ENCODE measurements around the gene NETO1. TPM values are rescaled to one million over a fixed set of nuclear protein-coding genes. Genes with fewer than 3 reads are reported as not detected.

Gene NETO1
- polyA plus RNA-seq, 1 of the 3 experiments (the other 2 are of a cell fraction) = not detected

DNA sequence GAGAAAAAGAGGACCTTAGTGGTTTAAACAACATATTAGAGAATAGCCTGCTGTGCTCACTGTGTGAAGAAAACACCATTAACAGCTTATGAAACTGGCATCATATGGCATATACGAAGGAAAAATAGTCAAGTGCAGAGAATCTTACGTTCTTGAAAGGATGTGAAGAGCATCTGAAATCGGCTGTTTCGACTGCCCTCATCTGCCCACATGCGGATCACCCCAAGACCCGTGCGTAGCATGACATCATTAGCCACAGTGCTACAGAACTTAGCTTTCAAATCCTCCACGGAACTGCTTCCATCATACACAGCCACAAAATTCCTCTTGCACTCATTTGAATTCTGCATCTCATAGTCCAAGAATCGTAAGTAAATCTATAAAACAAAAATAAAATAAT is 84.3 kb downstream of the NETO1 start:
- Histone ChIP-seq H3K4me3 (ENCODE audit: low read depth in 2 of 2, low read length in 1 of 2) (no peak overlapping the region), H3K36me3 (replicated peaks in 1 of 2; ENCODE audit: control insufficient read depth in 1 of 2, insufficient read depth in 2 of 2, low read length in 1 of 2) (no peaks in the 10 kb centered on the region), H3K4me2 (no peak overlapping the region), H3K4me1 (ENCODE audit: control insufficient read depth in 1 of 2, insufficient read depth in 2 of 2, low read depth in 1 of 2, low read length in 1 of 2) (no peaks in the 10 kb centered on the region), H3K9me3 (no peaks in the 10 kb centered on the region), H3F3A (replicated peaks; ENCODE audit: insufficient read depth) (no peaks in the 10 kb centered on the region), H2AFZ (ENCODE audit: low read depth) (no peak overlapping the region), H3K9ac (no peak overlapping the region), H3K9me2 (no peaks in the 10 kb centered on the region), H3K27me3 (ENCODE audit: insufficient read depth) (no peaks in the 10 kb centered on the region; the same call in 1 of the 2 replicates), H3K27ac (ENCODE audit: low read depth in 2 of 2, low read length in 1 of 2) (no peak overlapping the region), H3K79me2 (ENCODE audit: insufficient read depth) (no peaks in the 10 kb centered on the region), H4K20me1 (ENCODE audit: insufficient read depth) (no peaks in the 10 kb centered on the region)
- ChIA-PET POLR2A (no interaction called here), CTCF (no interaction called here)
- WGBS (ENCODE audit: low lambda C conversion rate) = 1% methylated on average over 9 of the region's 9 CpGs
- no peak for TF ChIP-seq TCF12 (IDR thresholded peaks at IDR 0.05)
- TF ChIP-seq, protein P1, sequence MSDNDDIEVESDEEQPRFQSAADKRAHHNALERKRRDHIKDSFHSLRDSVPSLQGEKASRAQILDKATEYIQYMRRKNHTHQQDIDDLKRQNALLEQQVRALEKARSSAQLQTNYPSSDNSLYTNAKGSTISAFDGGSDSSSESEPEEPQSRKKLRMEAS (IDR thresholded peaks at IDR 0.05; ENCODE audit: low read depth) = no peak
- TF ChIP-seq CHD2 (IDR thresholded peaks at IDR 0.05; ENCODE audit: low read length, partially characterized antibody) = no peak
- TF ChIP-seq RCOR1 (IDR thresholded peaks at IDR 0.05; ENCODE audit: low read length) = no peak
- TF ChIP-seq RAD21 (IDR thresholded peaks at IDR 0.05; ENCODE audit: low read length) = no peak
- TF ChIP-seq, protein P2, sequence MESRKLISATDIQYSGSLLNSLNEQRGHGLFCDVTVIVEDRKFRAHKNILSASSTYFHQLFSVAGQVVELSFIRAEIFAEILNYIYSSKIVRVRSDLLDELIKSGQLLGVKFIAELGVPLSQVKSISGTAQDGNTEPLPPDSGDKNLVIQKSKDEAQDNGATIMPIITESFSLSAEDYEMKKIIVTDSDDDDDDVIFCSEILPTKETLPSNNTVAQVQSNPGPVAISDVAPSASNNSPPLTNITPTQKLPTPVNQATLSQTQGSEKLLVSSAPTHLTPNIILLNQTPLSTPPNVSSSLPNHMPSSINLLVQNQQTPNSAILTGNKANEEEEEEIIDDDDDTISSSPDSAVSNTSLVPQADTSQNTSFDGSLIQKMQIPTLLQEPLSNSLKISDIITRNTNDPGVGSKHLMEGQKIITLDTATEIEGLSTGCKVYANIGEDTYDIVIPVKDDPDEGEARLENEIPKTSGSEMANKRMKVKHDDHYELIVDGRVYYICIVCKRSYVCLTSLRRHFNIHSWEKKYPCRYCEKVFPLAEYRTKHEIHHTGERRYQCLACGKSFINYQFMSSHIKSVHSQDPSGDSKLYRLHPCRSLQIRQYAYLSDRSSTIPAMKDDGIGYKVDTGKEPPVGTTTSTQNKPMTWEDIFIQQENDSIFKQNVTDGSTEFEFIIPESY (IDR thresholded peaks at IDR 0.05; ENCODE audit: borderline replicate concordance, low read depth) = no peak
- no peak for TF ChIP-seq GATA2 (CRISPR knock-in tag; IDR thresholded peaks at IDR 0.05)
- TF ChIP-seq GABPA (IDR thresholded peaks at IDR 0.05; ENCODE audit: low read depth) = no peak
- TF ChIP-seq, protein P3, sequence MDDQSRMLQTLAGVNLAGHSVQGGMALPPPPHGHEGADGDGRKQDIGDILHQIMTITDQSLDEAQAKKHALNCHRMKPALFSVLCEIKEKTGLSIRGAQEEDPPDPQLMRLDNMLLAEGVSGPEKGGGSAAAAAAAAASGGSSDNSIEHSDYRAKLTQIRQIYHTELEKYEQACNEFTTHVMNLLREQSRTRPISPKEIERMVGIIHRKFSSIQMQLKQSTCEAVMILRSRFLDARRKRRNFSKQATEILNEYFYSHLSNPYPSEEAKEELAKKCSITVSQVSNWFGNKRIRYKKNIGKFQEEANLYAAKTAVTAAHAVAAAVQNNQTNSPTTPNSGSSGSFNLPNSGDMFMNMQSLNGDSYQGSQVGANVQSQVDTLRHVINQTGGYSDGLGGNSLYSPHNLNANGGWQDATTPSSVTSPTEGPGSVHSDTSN (IDR thresholded peaks at IDR 0.05) = no peak
- TF ChIP-seq MEF2A (IDR thresholded peaks at IDR 0.05; ENCODE audit: borderline replicate concordance, low read depth) = no peak
- TF ChIP-seq POLR2AphosphoS5 (IDR thresholded peaks at IDR 0.05; ENCODE audit: low read depth, low read length) = no peak
- TF ChIP-seq, protein P4, sequence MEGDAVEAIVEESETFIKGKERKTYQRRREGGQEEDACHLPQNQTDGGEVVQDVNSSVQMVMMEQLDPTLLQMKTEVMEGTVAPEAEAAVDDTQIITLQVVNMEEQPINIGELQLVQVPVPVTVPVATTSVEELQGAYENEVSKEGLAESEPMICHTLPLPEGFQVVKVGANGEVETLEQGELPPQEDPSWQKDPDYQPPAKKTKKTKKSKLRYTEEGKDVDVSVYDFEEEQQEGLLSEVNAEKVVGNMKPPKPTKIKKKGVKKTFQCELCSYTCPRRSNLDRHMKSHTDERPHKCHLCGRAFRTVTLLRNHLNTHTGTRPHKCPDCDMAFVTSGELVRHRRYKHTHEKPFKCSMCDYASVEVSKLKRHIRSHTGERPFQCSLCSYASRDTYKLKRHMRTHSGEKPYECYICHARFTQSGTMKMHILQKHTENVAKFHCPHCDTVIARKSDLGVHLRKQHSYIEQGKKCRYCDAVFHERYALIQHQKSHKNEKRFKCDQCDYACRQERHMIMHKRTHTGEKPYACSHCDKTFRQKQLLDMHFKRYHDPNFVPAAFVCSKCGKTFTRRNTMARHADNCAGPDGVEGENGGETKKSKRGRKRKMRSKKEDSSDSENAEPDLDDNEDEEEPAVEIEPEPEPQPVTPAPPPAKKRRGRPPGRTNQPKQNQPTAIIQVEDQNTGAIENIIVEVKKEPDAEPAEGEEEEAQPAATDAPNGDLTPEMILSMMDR (IDR thresholded peaks at IDR 0.05) = no peak
- no peak for TF ChIP-seq FOSL2 (IDR thresholded peaks at IDR 0.05; ENCODE audit: borderline replicate concordance, low read depth)
- no peak for TF ChIP-seq ELF1 (IDR thresholded peaks at IDR 0.05)
- TF ChIP-seq NRF1 (IDR thresholded peaks at IDR 0.05; ENCODE audit: low read depth, low read length) = no peak
- TF ChIP-seq EP300 (IDR thresholded peaks at IDR 0.05; ENCODE audit: borderline replicate concordance in 1 of 2, low read depth in 1 of 2, low read length in 1 of 2) = no peak
- TF ChIP-seq SMC3 (IDR thresholded peaks at IDR 0.05; ENCODE audit: low read depth, low read length) = no peak
- no peak for TF ChIP-seq YY1 (IDR thresholded peaks at IDR 0.05; ENCODE audit: low read depth)
- no peak for TF ChIP-seq EZH2phosphoT487 (IDR thresholded peaks at IDR 0.05; ENCODE audit: borderline replicate concordance, low read depth)
- TF ChIP-seq JUND (IDR thresholded peaks at IDR 0.05) = no peak
- no peak for DNase-seq
